Measurements from ENCODE around the gene ACP5.
"Not testable (repeated sequence)": the region's sequence is repeated elsewhere in the genome, so short reads cannot be mapped to it uniquely, and the experiment has no call there.

Gene ACP5

GRCh38 chr19:11578258-11579142, 1.1 kb upstream of the ACP5 start:
- no peak overlapping the region for H3K9ac ChIP-seq (ENCODE audit: low read depth, low read length)
- H3K4me1 ChIP-seq (ENCODE audit: control insufficient read depth, insufficient read depth, low read length): peaks cover 10% of the 10 kb centered on the region; the same call in 1 of the 2 replicates
- H3K9me3 ChIP-seq (ENCODE audit: control insufficient read depth, insufficient read depth, low read length): no peaks in the 10 kb centered on the region
- no peak overlapping the region for H3K27ac ChIP-seq (ENCODE audit: low read depth, low read length)
- H3K36me3 ChIP-seq (ENCODE audit: control insufficient read depth, insufficient read depth, low read length): no peaks in the 10 kb centered on the region
- H3K4me3 ChIP-seq (ENCODE audit: low read depth, low read length): peak overlapping the region; percentile 60
- peaks cover 13% of the 10 kb centered on the region for H3K27me3 ChIP-seq (ENCODE audit: control insufficient read depth, insufficient read depth, low read length)

- Histone ChIP-seq H3K4me1 (ENCODE audit: control insufficient read depth, insufficient read depth, low read length) (peaks cover 10% of the 10 kb centered on the region; the same call in 1 of the 2 replicates), H3K36me3 (ENCODE audit: control insufficient read depth, insufficient read depth, low read length) (no peaks in the 10 kb centered on the region), H3K9me3 (ENCODE audit: control insufficient read depth, insufficient read depth, low read length) (no peaks in the 10 kb centered on the region), H3K9ac (ENCODE audit: low read depth, low read length) (no peak overlapping the region), H3K4me3 (ENCODE audit: low read depth, low read length) (no peak overlapping the region), H3K27ac (ENCODE audit: low read depth, low read length) (no peak overlapping the region), H3K27me3 (ENCODE audit: control insufficient read depth, insufficient read depth, low read length) (peaks cover 13% of the 10 kb centered on the region)
Measured at GRCh38 chr19:11576227-11576626, 1.2 kb downstream of the ACP5 start.

- Histone ChIP-seq H3K4me3 (ENCODE audit: low read depth, low read length) (no peak overlapping the region), H3K9me3 (ENCODE audit: control insufficient read depth, insufficient read depth, low read length) (no peaks in the 10 kb centered on the region), H3K27ac (ENCODE audit: low read depth, low read length) (no peak overlapping the region), H3K27me3 (ENCODE audit: control insufficient read depth, insufficient read depth, low read length) (peaks cover 7% of the 10 kb centered on the region; the same call in 1 of the 2 replicates), H3K4me1 (ENCODE audit: control insufficient read depth, insufficient read depth, low read length) (peaks cover 10% of the 10 kb centered on the region; the same call in 1 of the 2 replicates), H3K36me3 (ENCODE audit: control insufficient read depth, insufficient read depth, low read length) (no peaks in the 10 kb centered on the region), H3K9ac (ENCODE audit: low read depth, low read length) (no peak overlapping the region)
Measured at GRCh38 chr19:11574689-11575088, 2.8 kb downstream of the ACP5 start.

GRCh38 chr19:11573763-11574162, 3.7 kb downstream of the ACP5 start:
- H3K9ac ChIP-seq (ENCODE audit: low read depth, low read length); H3K4me1 ChIP-seq (ENCODE audit: control insufficient read depth, insufficient read depth, low read length); H3K36me3 ChIP-seq (ENCODE audit: control insufficient read depth, insufficient read depth, low read length); H3K27ac ChIP-seq (ENCODE audit: low read depth, low read length); H3K4me3 ChIP-seq (ENCODE audit: low read depth, low read length); H3K27me3 ChIP-seq (ENCODE audit: control insufficient read depth, insufficient read depth, low read length); H3K9me3 ChIP-seq (ENCODE audit: control insufficient read depth, insufficient read depth, low read length): not testable (repeated sequence)

- not testable (repeated sequence) for H3K9ac ChIP-seq (ENCODE audit: low read depth, low read length); H3K36me3 ChIP-seq (ENCODE audit: control insufficient read depth, insufficient read depth, low read length); H3K27ac ChIP-seq (ENCODE audit: low read depth, low read length); H3K27me3 ChIP-seq (ENCODE audit: control insufficient read depth, insufficient read depth, low read length); H3K4me1 ChIP-seq (ENCODE audit: control insufficient read depth, insufficient read depth, low read length); H3K9me3 ChIP-seq (ENCODE audit: control insufficient read depth, insufficient read depth, low read length); H3K4me3 ChIP-seq (ENCODE audit: low read depth, low read length)
Measured at GRCh38 chr19:11573354-11573753, 4.1 kb downstream of the ACP5 start.

- Histone ChIP-seq H3K9me3 (ENCODE audit: control insufficient read depth, insufficient read depth, low read length) (no peaks in the 10 kb centered on the region), H3K4me3 (ENCODE audit: low read depth, low read length) (no peak overlapping the region), H3K4me1 (ENCODE audit: control insufficient read depth, insufficient read depth, low read length) (no peaks in the 10 kb centered on the region), H3K9ac (ENCODE audit: low read depth, low read length) (no peak overlapping the region), H3K27ac (ENCODE audit: low read depth, low read length) (no peak overlapping the region), H3K36me3 (ENCODE audit: control insufficient read depth, insufficient read depth, low read length) (no peaks in the 10 kb centered on the region), H3K27me3 (ENCODE audit: control insufficient read depth, insufficient read depth, low read length) (no peaks in the 10 kb centered on the region)
Measured at GRCh38 chr19:11570039-11570462, 7.4 kb downstream of the ACP5 start.

GRCh38 chr19:11566164-11566563, 11.3 kb downstream of the ACP5 start:
- Histone ChIP-seq H3K27ac (ENCODE audit: low read depth, low read length) (no peak overlapping the region), H3K4me3 (ENCODE audit: low read depth, low read length) (no peak overlapping the region), H3K9ac (ENCODE audit: low read depth, low read length) (no peak overlapping the region), H3K27me3 (ENCODE audit: control insufficient read depth, insufficient read depth, low read length) (no peaks in the 10 kb centered on the region), H3K9me3 (ENCODE audit: control insufficient read depth, insufficient read depth, low read length) (no peaks in the 10 kb centered on the region), H3K4me1 (ENCODE audit: control insufficient read depth, insufficient read depth, low read length) (no peaks in the 10 kb centered on the region), H3K36me3 (ENCODE audit: control insufficient read depth, insufficient read depth, low read length) (no peaks in the 10 kb centered on the region)

- not testable (repeated sequence) for H3K4me3 ChIP-seq (ENCODE audit: low read depth, low read length); H3K9ac ChIP-seq (ENCODE audit: low read depth, low read length); H3K36me3 ChIP-seq (ENCODE audit: control insufficient read depth, insufficient read depth, low read length); H3K27me3 ChIP-seq (ENCODE audit: control insufficient read depth, insufficient read depth, low read length); H3K27ac ChIP-seq (ENCODE audit: low read depth, low read length); H3K4me1 ChIP-seq (ENCODE audit: control insufficient read depth, insufficient read depth, low read length); H3K9me3 ChIP-seq (ENCODE audit: control insufficient read depth, insufficient read depth, low read length)
Measured at GRCh38 chr19:11565649-11565980, 11.8 kb downstream of the ACP5 start.

GRCh38 chr19:11564082-11564807, 13.2 kb downstream of the ACP5 start:
- H3K27me3 ChIP-seq (ENCODE audit: control insufficient read depth, insufficient read depth, low read length); H3K4me1 ChIP-seq (ENCODE audit: control insufficient read depth, insufficient read depth, low read length); H3K9me3 ChIP-seq (ENCODE audit: control insufficient read depth, insufficient read depth, low read length): not testable (repeated sequence)

GRCh38 chr19:11563532-11563931, 13.9 kb downstream of the ACP5 start:
- no peaks in the 10 kb centered on the region for H3K4me1 ChIP-seq (ENCODE audit: control insufficient read depth, insufficient read depth, low read length)
- H3K9ac ChIP-seq (ENCODE audit: low read depth, low read length): no peak overlapping the region
- no peaks in the 10 kb centered on the region for H3K36me3 ChIP-seq (ENCODE audit: control insufficient read depth, insufficient read depth, low read length)
- no peak overlapping the region for H3K4me3 ChIP-seq (ENCODE audit: low read depth, low read length)
- no peak overlapping the region for H3K27ac ChIP-seq (ENCODE audit: low read depth, low read length)
- H3K9me3 ChIP-seq (ENCODE audit: control insufficient read depth, insufficient read depth, low read length): no peaks in the 10 kb centered on the region
- no peaks in the 10 kb centered on the region for H3K27me3 ChIP-seq (ENCODE audit: control insufficient read depth, insufficient read depth, low read length)

More at GRCh38 chr19:11564082-11564807, 13.2 kb downstream of the ACP5 start:
- not testable (repeated sequence) for H3K4me3 ChIP-seq (ENCODE audit: low read depth, low read length); H3K9ac ChIP-seq (ENCODE audit: low read depth, low read length); H3K27ac ChIP-seq (ENCODE audit: low read depth, low read length); H3K36me3 ChIP-seq (ENCODE audit: control insufficient read depth, insufficient read depth, low read length)

- H3K4me1 ChIP-seq (ENCODE audit: control insufficient read depth, insufficient read depth, low read length): no peaks in the 10 kb centered on the region
- no peaks in the 10 kb centered on the region for H3K27me3 ChIP-seq (ENCODE audit: control insufficient read depth, insufficient read depth, low read length)
- H3K4me3 ChIP-seq (ENCODE audit: low read depth, low read length): no peak overlapping the region
- H3K36me3 ChIP-seq (ENCODE audit: control insufficient read depth, insufficient read depth, low read length): peaks cover 4% of the 10 kb centered on the region; the same call in 1 of the 2 replicates
- H3K27ac ChIP-seq (ENCODE audit: low read depth, low read length): no peak overlapping the region
- H3K9me3 ChIP-seq (ENCODE audit: control insufficient read depth, insufficient read depth, low read length): no peaks in the 10 kb centered on the region
- H3K9ac ChIP-seq (ENCODE audit: low read depth, low read length): no peak overlapping the region
Measured at GRCh38 chr19:11560404-11561051, 16.9 kb downstream of the ACP5 start.

Measured in HUES48 (cell line).